GM19035 (cell line): ENCODE measurements around the gene SIK3.
"Not testable (repeated sequence)": the region's sequence is repeated elsewhere in the genome, so short reads cannot be mapped to it uniquely, and the experiment has no call there.

Experiments used
- ATAC-seq: cut with Tn5 transposase; IDR thresholded peaks from one replicate; pipeline ENCODE4 v1.9.1; 2021; ENCODE audit not compliant: unreplicated experiment

Gene SIK3

DNA sequence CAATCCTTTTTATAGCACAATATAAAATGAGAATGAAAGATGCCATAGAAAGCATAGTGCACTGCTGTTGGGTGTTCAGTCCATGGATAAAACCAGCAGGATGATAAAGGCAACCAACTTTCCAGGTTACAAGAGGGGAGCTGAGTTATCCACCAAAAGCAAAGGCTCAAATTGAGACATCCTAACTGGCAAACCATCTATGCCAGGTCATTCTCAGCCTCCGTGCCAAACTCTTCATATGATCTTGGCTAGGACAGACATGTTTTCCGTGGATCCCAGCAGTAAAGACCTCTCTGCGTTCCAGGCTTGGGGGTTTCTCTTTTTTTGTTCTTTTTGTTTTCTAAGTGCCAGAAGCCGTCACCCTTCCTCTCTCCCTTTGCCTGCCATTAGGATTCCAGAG lies 253.5 kb downstream of the SIK3 start:
- no peak for ATAC-seq

- no peak for ATAC-seq
Measured at GRCh38 chr11:116843661-116844060, 254.6 kb downstream of the SIK3 start.

- ATAC-seq, result no peak
Measured at GRCh38 chr11:116842909-116843308, 255.3 kb downstream of the SIK3 start.

GRCh38 chr11:116842117-116842516 lies 256.1 kb downstream of the SIK3 start:
- ATAC-seq, result no peak

DNA sequence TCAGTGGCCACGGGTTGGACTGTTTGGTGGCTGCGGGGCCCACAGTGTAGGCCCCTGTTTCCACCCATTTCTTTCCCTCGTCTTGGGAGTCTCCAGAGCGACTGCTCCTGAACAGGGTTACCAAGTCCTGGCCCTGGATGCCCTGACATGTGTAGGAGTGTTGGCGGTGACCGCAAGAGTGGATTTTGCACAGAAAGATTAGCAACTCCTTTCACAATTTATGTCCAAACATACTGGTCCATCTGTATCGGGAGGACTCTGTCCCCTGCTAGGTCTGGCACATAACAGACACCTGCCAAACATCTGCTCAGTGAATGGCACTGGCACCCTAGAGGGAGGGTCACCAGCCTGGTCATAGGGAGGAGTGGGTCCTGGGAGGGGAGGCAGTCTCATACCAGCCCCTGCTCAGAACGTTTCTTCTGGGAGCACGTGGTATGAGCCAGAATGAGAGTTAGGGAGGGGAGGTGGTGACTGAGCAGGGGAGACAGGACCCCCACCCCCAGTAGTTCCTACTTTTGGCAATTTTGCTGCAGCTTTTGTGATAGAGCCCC lies 257.4 kb downstream of the SIK3 start:
- ATAC-seq, result no peak

DNA sequence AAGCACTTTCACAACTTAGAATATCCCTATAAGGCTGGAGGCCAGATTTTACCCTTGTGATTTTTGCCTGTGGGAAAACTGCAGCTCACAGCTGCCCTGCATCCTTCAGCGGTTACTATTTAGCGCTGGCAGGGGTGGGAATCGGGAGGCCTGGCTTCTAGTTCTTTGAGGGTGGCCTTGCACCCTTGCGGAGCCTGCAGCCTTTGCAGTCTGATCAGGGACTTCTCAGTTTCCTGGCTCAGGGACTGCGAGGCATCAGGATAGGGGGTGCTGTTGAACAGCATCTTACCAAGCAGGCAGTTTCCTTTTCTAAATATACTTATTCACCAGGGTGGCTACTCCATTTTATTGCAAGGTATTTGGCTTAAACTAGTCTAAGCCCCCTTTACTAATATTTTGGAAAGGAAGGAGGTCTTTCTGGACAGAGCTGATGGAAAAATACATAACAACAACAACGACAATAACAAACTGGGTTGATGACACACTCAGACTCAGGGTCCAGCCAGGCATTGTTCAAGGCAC lies 257.9 kb downstream of the SIK3 start:
- no peak for ATAC-seq

DNA sequence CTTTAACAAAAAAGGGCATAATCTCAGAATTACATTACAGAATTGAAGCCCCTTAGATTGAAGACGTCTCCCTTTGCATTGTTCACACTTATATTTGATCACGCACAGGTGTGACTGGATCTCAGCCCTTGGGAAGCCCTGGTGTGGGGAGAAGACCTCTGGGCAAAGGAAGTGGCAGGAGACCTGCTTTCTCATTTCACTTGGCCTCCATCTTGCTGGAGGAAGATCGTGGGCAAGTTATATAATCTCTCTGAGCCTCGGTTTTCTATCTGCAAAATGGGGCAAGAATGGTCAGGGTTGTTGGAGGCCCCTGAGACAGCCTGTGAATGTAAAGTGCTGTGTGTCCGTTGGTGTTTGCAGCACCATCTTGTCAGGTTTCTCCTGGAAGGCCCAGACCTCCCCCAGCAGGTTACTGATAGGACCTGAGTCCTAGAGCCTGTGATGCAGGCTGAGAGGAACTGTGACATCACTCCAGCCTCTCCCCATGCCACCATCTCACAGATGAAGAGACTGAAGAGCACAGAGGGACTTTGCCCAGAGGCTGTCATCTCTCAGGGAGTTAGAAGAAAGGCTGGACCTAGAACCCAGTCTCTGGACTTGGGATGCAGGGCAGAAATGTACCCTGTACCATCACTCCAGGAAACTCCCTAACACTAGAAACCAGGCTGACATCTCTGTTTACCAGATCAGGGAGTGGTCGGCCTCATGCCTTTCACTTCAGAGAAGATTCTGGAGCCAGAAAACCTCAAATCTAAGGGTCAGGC lies 259.7 kb downstream of the SIK3 start:
- ATAC-seq, result no peak

DNA sequence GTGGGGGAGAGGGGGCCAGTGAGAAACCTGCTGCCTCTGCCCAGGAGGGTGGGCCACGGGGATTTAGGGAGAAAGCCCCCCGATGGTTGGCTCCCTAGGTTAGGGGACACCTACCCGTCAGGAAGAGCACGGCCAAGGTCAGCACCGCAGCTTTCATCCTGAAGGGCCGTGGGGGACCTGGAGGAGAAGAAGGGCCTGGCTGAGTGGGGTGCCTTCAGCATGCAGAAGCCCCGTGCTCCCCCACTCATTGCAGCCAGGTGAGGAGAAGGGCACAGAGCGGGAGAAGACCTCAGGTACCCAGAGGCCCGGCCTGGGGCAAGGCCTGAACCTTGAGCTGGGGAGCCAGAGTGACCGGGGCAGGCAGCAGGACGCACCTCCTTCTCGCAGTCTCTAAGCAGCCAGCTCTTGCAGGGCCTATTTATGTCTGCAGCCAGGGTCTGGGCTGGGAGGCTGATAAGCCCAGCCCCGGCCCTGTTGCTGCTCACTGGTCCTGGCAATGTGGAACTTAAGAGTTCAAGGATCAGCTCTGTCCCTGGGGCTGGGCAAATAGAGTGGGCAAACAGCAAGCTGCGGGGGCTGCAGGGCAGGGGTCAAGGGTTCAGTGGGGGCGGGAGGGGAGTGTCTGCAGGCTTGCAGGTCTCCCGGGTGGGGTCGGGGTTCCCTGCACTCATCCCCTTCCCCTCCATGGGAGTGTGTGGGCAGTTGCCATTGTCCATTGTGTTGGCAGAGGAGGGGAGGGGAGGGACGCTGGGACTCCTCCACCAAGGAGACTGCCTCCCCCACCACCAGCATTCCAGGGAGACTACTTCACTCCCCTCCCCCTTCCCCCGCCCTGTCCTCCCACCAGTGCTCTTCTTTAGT lies 260.8 kb downstream of the SIK3 start, which contains the start of gene APOA1:
Gene APOA1, minus strand, starts transcription at position 392 of the 861 bp plus-strand sequence. Its CDS starts 235 bp downstream, at position 157.
- ATAC-seq, result no peak

DNA sequence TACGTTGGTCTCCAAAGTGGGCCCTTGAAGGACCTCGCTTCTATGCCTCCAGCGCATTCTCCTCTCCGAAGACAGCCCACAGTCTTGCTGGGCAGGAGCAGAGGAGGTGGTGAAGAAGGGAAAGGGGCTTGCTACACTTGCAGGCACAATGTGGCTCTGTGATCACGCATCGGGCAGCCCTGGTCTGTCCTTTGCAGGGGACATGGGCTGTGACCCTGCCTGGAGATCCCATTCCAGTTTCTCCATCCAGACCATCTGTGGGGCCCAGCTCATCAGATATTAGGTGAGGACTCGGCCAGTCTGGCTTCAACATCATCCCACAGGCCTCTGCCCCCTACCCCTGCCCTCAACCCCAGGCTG lies 261.6 kb downstream of the SIK3 start:
- no peak for ATAC-seq

GRCh38 chr11:116835791-116836631 lies 262.2 kb downstream of the SIK3 start:
- peak; percentile 71 for ATAC-seq

DNA sequence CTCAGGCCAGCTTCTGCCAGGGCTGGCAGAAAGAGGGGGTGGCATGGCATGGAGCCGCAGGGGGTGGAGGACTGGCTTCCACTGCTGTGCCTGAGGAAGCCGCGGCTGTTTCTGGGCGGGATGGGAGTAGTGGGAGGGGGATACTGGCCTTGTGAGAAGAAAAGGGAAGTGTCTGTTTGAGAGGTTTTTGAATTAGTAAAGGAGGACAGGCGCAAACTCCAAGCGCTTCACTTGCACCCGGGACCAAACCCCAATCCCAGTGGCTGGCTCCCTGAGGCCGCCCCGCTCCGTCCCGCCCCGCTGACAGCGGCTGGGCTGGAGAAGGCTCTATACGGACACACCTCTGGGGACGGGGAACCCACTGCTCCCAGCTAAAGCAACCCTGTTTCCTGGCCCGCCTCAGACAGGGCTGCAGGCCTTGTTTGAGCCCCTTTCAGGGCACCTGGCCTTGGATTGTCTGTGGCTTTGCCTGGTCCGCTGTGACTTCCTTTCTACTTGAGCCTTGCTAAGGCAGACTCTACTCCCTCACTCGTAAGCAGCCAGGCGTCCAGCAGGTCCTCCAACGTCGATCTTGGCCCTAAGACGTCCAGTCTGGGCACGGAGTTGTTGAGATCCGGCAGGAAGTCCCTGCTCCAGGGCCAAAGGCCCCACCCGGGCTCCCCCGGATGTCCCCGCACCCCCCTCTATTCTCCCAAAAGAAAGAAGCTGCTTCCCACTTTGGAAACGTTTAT lies 263.0 kb downstream of the SIK3 start:
- ATAC-seq, result peak; percentile 26

- ATAC-seq, result not testable (repeated sequence)
Measured at GRCh38 chr11:116834535-116835041, 263.6 kb downstream of the SIK3 start.

- no peak for ATAC-seq
Measured at GRCh38 chr11:116833816-116834534, 264.3 kb downstream of the SIK3 start.

- no peak for ATAC-seq
Measured at GRCh38 chr11:116833491-116833815, 264.8 kb downstream of the SIK3 start.

DNA sequence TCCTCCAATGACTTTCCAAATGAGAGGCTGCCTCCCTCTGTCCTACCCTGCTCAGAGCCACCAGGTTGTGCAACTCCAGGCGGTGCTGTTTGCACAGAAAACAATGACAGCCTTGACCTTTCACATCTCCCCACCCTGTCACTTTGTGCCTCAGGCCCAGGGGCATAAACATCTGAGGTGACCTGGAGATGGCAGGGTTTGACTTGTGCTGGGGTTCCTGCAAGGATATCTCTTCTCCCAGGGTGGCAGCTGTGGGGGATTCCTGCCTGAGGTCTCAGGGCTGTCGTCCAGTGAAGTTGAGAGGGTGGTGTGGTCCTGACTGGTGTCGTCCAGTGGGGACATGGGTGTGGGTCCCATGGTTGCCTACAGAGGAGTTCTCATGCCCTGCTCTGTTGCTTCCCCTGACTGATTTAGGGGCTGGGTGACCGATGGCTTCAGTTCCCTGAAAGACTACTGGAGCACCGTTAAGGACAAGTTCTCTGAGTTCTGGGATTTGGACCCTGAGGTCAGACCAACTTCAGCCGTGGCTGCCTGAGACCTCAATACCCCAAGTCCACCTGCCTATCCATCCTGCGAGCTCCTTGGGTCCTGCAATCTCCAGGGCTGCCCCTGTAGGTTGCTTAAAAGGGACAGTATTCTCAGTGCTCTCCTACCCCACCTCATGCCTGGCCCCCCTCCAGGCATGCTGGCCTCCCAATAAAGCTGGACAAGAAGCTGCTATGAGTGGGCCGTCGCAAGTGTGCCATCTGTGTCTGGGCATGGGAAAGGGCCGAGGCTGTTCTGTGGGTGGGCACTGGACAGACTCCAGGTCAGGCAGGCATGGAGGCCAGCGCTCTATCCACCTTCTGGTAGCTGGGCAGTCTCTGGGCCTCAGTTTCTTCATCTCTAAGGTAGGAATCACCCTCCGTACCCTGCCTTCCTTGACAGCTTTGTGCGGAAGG lies 265.6 kb downstream of the SIK3 start:
- no peak for ATAC-seq

GRCh38 chr11:116831790-116832349 lies 266.4 kb downstream of the SIK3 start:
- no peak for ATAC-seq

DNA sequence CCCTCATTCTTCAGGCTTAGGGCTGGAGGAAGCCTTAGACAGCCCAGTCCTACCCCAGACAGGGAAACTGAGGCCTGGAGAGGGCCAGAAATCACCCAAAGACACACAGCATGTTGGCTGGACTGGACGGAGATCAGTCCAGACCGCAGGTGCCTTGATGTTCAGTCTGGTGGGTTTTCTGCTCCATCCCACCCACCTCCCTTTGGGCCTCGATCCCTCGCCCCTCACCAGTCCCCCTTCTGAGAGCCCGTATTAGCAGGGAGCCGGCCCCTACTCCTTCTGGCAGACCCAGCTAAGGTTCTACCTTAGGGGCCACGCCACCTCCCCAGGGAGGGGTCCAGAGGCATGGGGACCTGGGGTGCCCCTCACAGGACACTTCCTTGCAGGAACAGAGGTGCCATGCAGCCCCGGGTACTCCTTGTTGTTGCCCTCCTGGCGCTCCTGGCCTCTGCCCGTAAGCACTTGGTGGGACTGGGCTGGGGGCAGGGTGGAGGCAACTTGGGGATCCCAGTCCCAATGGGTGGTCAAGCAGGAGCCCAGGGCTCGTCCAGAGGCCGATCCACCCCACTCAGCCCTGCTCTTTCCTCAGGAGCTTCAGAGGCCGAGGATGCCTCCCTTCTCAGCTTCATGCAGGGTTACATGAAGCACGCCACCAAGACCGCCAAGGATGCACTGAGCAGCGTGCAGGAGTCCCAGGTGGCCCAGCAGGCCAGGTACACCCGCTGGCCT lies 267.9 kb downstream of the SIK3 start:
- no peak for ATAC-seq
